Cardiac ventricle fibroblast (primary cell): ENCODE data around the gene GJA9. TPM values are rescaled to one million over a fixed set of nuclear protein-coding genes. Genes with fewer than 3 reads are reported as not detected.

ENCODE experiments used
- total RNA-seq: library from RNA; depleted of rRNA; stranded (reverse); fragments of >200 nt; gene quantifications from 2 replicates; pipeline ENCODE4 v1.2.3, GENCODE V29; 2015

GJA9 gene
- total RNA-seq = not detected in 2 replicates

DNA sequence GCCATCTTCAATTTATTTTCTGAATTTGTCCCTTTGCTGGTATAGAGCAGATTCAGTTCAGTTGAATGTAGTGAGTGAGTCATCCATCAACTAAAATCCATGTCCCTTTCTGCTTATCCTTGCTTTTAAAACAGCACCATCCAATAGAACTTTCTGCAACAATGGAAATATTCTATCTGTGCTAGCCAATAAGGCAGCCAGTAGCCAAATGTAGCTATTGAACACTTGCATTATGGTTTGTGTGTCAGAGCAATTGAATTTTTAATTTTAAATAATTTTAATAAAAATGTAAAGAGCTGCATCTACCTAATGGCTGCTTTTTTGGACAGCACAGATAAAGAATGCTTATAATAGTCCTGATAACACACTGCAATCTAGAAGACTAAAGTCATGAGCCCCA, at the start of gene GJA9:
Gene GJA9, minus strand, starts transcription at position 101 of the 400 bp plus-strand sequence. CDS start 5,489 bp downstream, outside the sequence.

DNA sequence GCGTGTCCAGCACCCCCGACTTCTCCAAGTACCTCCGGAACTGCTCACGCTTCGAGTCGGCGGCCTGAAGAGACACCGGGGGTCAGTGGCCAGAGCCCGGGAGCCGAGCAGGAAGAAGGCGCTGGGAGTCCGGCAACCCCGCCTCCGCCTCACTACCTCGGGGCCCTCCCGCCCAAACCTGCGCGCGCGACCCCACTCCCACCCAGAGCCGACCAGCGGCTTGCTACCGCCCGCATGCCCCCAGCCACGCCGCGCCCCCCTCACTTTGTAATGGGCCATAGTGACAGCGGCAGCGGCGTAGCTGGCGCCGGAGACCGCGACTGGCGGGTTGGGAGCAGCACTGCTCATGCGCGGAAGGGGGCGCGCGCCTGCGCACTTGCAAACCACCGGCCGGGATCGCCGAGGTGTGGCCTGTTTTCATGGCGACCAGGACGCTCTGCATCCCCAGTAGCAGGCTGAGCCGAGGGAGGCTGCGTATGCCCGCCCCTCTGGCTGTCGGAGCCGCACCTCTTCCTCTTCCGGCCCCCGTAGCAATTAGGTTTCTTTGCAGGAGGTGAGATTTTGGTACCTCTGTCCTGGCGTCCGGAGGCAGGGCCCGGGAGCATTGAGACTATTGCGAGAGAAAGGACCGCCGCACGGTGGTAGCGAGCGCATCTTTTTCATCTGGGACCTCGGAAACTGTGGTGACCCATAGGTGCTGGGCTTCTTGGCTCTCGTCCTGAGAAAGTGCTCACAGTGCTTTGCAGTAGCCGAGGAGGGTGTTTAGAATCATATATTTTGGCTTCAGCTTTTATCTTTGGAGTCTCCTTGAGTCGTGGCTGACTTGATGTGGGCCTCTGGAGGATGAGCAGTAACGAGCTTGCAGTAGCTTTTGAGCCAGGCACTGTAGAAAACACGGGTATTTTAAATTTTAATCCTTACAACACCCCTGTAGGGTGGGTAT, 8.1 kb downstream of the GJA9 start, which contains the start of gene MYCBP:
Gene MYCBP, minus strand, starts transcription at position 322 of the 943 bp plus-strand sequence. Its CDS starts 43 bp downstream, at position 279.

DNA sequence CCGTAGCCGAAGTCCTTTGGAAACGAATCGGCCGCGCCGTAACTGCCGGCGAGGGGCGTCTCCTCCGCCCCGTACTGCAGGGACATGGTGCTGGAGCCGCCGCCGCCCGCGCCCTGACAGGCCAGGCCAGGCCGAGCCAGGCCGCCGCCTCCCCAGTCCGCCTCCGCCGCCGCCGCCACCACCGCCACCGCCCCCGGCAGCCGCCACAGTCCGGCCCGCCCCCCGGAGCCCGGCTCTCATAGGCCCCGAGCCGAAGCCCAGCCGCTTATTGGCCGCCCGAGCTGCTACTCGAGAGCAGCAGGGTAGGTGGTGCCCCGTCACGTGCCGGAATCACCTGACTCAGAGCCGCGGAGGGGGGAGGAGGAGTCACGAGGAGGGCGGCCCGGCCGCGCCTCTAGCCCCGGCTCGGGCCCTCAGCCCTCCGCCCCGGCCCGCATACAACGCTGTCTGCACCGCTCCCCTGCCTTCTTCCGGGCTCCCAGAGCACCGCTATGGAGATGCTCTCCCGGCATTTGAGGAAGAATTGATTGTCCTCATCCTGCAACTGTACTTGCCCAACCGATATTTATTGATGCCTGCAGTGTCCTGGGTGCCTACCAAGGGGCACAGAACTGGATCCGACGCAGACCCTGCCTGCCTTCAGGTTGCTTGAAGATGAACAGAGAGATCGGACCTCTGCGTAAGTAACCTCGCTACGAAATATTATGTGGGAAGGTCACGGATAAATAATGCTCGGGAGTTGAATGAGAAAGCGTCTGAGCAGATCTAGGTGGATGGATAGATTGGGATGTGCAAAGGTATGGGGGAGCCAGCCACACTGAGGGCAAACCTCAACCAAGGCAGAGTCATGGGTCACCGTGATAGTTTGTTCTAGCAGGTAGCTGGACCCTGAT, 21.6 kb downstream of the GJA9 start, which contains the start of gene RRAGC:
Gene RRAGC, minus strand, starts transcription at position 212 of the 893 bp plus-strand sequence. Its CDS starts 126 bp downstream, at position 86.

Other genes with a start within 250 kb of the GJA9 start
- 18.0 and 29.7 TPM in 2 replicates for gene RRAGC, start 21.8 kb downstream of the GJA9 start, total RNA-seq
- 9.8 and 10.2 TPM in 2 replicates for gene MYCBP, start 8.2 kb downstream of the GJA9 start, total RNA-seq
- not detected in 2 replicates for gene RHBDL2, start 60.2 kb upstream of the GJA9 start, total RNA-seq
- gene AKIRIN1, start 109.7 kb upstream of the GJA9 start, total RNA-seq = 27.2 and 33.3 TPM in 2 replicates
- gene NDUFS5, start 144.8 kb upstream of the GJA9 start, total RNA-seq = 443 and 507 TPM in 2 replicates